NCI-H1092 treated with DMSO at 0.1 percent for 48 hours (cell line): Measurements from ENCODE around the gene PHOX2A.

Experiments
- DNase-seq: peaks from one replicate; lab custom pipeline; 2025; lab: John Stamatoyannopoulos, UW

Gene PHOX2A

GRCh38 chr11:72233773-72234513, 10.0 kb downstream of the PHOX2A start:
- no peak for DNase-seq

DNA sequence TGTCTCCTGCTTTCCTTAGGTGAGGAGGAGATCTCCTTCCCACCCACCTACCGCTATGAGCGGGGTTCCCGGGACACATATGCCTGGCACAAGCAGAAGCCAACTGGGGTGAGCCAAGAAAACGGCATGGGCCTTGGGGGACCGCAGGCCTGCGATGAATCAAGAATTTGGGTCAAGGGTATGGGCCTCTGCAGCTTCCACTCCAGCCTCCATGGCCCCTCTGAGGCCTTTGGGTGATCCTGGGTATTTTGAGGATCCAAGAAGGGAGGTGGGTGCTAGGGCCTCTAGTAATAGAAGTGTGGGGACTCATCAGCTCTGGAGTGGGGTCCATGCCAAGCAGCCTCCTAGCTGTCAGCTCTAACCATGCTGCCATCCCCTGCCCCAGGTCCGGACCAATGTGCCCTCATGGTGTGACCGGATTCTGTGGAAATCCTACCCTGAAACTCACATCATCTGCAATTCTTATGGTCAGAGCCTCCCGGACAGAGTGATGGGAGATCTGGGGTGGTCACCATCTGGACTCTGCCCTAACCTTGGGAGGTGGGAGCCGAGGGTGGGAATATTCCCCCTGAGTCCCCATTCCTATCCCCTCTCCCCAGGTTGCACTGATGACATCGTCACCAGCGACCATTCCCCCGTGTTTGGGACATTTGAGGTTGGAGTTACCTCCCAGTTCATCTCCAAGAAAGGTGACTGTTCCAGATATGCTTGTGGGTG, 10.8 kb downstream of the PHOX2A start:
- DNase-seq, result no peak

- DNase-seq, result no peak
These were observed 11.5 kb downstream of the PHOX2A start for GRCh38 chr11:72232260-72233055.

- DNase-seq, result no peak
These were observed 12.3 kb downstream of the PHOX2A start for GRCh38 chr11:72231396-72232259.

GRCh38 chr11:72230764-72231365, 13.1 kb downstream of the PHOX2A start:
- DNase-seq, result no peak

GRCh38 chr11:72229925-72230763, 13.8 kb downstream of the PHOX2A start:
- no peak for DNase-seq

- DNase-seq, result no peak
These were observed 14.5 kb downstream of the PHOX2A start for GRCh38 chr11:72229336-72229924.

DNA sequence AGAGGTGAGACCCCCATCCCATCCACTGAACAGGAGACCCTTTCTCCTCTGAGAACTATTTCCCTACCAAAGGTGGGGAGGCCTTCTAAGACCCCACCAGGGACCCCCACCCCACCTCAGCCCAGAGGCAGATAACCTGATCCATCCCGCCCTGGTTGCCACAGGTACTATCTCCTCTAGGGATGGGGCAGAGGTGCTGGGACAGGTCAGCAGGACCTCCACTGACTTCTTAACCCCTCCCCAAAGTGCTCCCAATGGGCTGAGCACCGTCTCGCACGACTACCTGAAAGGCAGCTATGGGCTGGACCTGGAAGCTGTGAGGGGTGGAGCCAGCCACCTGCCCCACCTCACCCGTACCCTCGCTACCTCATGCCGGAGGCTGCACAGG, 15.1 kb downstream of the PHOX2A start:
- no peak for DNase-seq

DNA sequence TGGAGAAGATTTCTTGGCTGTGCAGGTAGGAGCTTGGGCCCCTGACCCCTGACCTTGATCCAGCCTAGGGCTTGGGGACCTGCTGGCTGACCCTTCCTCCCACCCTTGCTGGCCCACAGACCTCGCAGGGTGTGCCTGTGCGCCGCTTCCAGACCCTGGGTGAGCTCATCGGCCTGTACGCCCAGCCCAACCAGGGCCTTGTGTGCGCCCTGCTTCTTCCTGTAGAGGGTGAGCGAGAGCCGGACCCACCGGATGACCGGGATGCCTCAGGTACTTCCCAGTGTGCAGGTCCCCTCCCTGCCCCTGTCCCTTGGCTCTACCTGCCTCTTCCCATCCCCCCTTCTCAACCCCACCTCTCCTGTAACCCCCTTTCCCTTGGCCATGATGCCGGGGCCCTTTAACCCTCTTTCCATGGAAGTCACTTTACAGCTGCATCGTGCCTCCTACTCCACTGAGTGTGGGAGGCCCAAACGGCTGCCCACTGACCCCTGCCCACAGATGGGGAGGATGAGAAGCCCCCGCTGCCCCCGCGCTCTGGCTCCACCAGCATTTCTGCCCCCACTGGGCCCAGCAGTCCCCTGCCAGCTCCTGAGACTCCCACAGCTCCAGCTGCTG, 15.6 kb downstream of the PHOX2A start:
- DNase-seq, result peak; percentile 52

DNA sequence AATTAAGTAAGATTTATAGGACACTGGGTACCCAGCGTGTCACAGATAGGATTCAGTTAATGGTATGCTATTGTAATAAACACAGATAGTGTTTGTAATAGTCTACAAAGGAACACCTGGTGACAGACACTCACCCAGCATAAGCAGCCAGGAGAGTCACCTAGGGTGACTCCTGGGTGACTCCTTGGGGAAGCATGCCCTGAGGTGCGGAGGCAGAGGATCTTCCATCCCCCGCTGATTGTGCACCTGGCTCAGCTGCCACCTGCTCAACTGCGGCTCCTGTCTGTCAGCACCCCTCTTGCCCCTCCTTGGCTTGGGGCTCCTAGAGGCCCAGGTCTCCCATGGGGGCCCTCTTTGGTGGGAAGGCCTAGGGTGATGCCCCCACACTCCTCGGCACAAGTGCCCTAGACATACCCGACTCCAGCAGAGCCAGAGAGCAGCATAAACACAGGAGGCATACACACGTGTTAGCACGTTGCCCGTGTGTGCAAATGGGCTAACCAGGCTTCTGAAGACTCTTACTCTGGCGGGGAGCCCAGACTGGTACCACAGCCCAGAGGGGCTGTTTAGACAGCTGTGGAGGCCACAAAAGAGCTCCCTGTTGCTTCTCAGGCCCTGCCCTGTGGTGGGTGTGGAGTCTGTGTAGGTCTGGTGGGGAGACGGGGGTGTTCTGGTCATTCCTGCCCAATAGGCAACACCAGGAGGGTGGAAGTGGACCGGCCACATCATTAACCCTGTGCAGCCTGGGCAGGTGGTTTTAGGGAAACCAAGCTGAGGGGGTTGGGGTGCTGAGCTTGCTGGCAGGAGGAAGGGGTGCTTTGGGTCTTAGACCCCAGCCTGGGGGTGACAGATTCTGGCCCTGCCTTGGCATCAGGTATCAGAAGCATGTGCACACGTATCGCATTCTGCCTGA, 16.4 kb downstream of the PHOX2A start:
- peak; percentile 99 for DNase-seq

GRCh38 chr11:72226701-72227100, 17.3 kb downstream of the PHOX2A start:
- peak; percentile 79 for DNase-seq

- DNase-seq, result peak; percentile 32
These were observed 18.5 kb downstream of the PHOX2A start for GRCh38 chr11:72225411-72225951.

- DNase-seq, result peak; percentile 32
These were observed 19.2 kb downstream of the PHOX2A start, which contains the start of gene INPPL1 for GRCh38 chr11:72224564-72225410. TSS of gene INPPL1 (plus strand) at chr11:72224767. CDS start at chr11:72224985, 218 bp downstream.

- DNase-seq, result peak; percentile 88
These were observed 20.1 kb downstream of the PHOX2A start for GRCh38 chr11:72223615-72224563.

GRCh38 chr11:72222907-72223614, 20.9 kb downstream of the PHOX2A start:
- peak; percentile 94 for DNase-seq
